ENCODE measurements around the gene SGMS1.

DNA sequence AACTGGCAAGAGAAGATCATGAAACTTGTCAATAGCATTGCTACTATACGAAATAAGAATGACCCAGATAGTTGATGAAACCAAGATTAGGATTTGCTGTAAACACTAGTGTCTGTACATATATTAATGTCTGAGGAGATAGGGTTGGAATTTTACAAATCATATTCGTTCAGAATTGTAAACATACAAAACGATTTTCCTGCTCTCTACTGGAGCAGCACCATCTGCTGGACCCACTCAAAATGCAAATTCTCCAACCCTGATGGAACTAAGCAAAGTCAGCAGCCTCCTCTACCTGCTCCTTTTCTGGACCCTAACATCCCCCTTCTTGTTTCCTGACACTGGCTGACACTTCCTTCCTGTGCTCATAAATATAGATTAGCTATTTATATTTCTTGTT is 29.4 kb upstream of the SGMS1 start:
- TF ChIP-seq POLR2A (IDR thresholded peaks at IDR 0.05) (no peak), EP300 (IDR thresholded peaks at IDR 0.05) (no peak)
- TF ChIP-seq, protein P1, sequence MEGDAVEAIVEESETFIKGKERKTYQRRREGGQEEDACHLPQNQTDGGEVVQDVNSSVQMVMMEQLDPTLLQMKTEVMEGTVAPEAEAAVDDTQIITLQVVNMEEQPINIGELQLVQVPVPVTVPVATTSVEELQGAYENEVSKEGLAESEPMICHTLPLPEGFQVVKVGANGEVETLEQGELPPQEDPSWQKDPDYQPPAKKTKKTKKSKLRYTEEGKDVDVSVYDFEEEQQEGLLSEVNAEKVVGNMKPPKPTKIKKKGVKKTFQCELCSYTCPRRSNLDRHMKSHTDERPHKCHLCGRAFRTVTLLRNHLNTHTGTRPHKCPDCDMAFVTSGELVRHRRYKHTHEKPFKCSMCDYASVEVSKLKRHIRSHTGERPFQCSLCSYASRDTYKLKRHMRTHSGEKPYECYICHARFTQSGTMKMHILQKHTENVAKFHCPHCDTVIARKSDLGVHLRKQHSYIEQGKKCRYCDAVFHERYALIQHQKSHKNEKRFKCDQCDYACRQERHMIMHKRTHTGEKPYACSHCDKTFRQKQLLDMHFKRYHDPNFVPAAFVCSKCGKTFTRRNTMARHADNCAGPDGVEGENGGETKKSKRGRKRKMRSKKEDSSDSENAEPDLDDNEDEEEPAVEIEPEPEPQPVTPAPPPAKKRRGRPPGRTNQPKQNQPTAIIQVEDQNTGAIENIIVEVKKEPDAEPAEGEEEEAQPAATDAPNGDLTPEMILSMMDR (IDR thresholded peaks at IDR 0.05) = peak; percentile 28 to 57 (median 50)
